ENCODE data around the gene AIFM1.

- TF ChIP-seq CTCF (IDR thresholded peaks at IDR 0.05; ENCODE audit: low read depth, low read length) (no peak), POLR2A (IDR thresholded peaks at IDR 0.05; ENCODE audit: extremely low read depth, insufficient read length) (no peak), MAX (IDR thresholded peaks at IDR 0.05; ENCODE audit: low read depth, low read length) (no peak)
Measured at GRCh38 chrX:130179170-130179569, 13.5 kb upstream of the AIFM1 start.
